WTC11 (cell line): ENCODE data around the gene MSI2. TPM values are rescaled to one million over a fixed set of nuclear protein-coding genes. Genes with fewer than 3 reads are reported as not detected.
A peak's percentile ranks its signal among the peaks of the same experiment; 100 is the strongest.

ENCODE experiments used
- ATAC-seq: fragments of 200-7000 bp; cut with Tn5 transposase; 2 replicates; pipeline ENCODE4 v1.10.0; 2021; ENCODE audit warnings: mild to moderate bottlenecking, moderate library complexity
- CTCF ChIA-PET: fragments of 300-600 bp; sonication (Branson Sonifier 250); formaldehyde crosslinking; loops from one replicate; lab custom pipeline; 2021; ENCODE audit warnings: antibody characterized with exemption; lab: Charles Lee
- POLR2A ChIA-PET: fragments of 350-600 bp; sonication (Branson Sonifier 250); formaldehyde crosslinking; loops from one replicate; lab custom pipeline; 2021; ENCODE audit warnings: antibody characterized with exemption; lab: Charles Lee
- DNase-seq: peaks from one replicate; pipeline ENCODE4 v3.0.0; 2021; ENCODE audit warnings: low spot score
- H3K27ac Mint-ChIP-seq: 2 replicates; pipeline ENCODE4 v1.8.0; 2021; ENCODE audit warnings: mixed read lengths
- H3K27me3 Mint-ChIP-seq: 2 replicates; pipeline ENCODE4 v1.8.0; 2021; ENCODE audit warnings: low read depth, mild to moderate bottlenecking, moderate library complexity, mixed read lengths
- H3K36me3 Mint-ChIP-seq: 2 replicates; pipeline ENCODE4 v1.8.0; 2021; ENCODE audit warnings: mixed read lengths
- H3K4me1 Mint-ChIP-seq: 2 replicates; pipeline ENCODE4 v1.8.0; 2022; ENCODE audit warnings: mixed read lengths
- H3K4me3 Mint-ChIP-seq: 2 replicates; pipeline ENCODE4 v1.8.0; 2021; ENCODE audit warnings: mild to moderate bottlenecking, moderate library complexity, mixed read lengths
- H3K9me3 Mint-ChIP-seq: 2 replicates; pipeline ENCODE4 v1.8.0; 2021; ENCODE audit warnings: mixed read lengths
- ARID4B ChIP-seq: sonication (generic); formaldehyde crosslinking; IDR thresholded peaks from 2 replicates; pipeline ENCODE4 v1.8.0; 2023; ENCODE audit warnings: missing genetic modification reagents, mild to moderate bottlenecking, borderline replicate concordance
- ATF1 ChIP-seq: sonication (generic); formaldehyde crosslinking; IDR thresholded peaks from 2 replicates; pipeline ENCODE4 v1.8.1; 2023; ENCODE audit warnings: mild to moderate bottlenecking, moderate library complexity, missing genetic modification reagents
- CBFB ChIP-seq: sonication (generic); formaldehyde crosslinking; IDR thresholded peaks from 2 replicates; pipeline ENCODE4 v1.8.1; 2022; ENCODE audit warnings: mild to moderate bottlenecking, low read depth, missing genetic modification reagents
- E2F4 ChIP-seq: sonication (generic); formaldehyde crosslinking; IDR thresholded peaks from 2 replicates; pipeline ENCODE4 v1.8.1; 2022; ENCODE audit warnings: low read depth, mild to moderate bottlenecking, moderate library complexity, missing genetic modification reagents, borderline replicate concordance
- ESRRA ChIP-seq: sonication (generic); formaldehyde crosslinking; IDR thresholded peaks from 2 replicates; pipeline ENCODE4 v1.8.1; 2022; ENCODE audit warnings: mild to moderate bottlenecking, missing genetic modification reagents, borderline replicate concordance
- FOXJ3 ChIP-seq: sonication (generic); formaldehyde crosslinking; IDR thresholded peaks from 2 replicates; pipeline ENCODE4 v1.9.0; 2021; ENCODE audit warnings: missing genetic modification reagents, mild to moderate bottlenecking, borderline replicate concordance
- JAZF1 ChIP-seq: fragments of 250-450 bp; sonication (Bioruptor Pico); IDR thresholded peaks from 2 replicates; pipeline ENCODE4 v1.9.0; 2021; ENCODE audit warnings: moderate library complexity, mild to moderate bottlenecking, inconsistent platforms
- MAX ChIP-seq: sonication (generic); formaldehyde crosslinking; IDR thresholded peaks from 2 replicates; pipeline ENCODE4 v1.8.0; 2022; ENCODE audit warnings: mild to moderate bottlenecking, missing genetic modification reagents
- NFYB ChIP-seq: sonication (generic); formaldehyde crosslinking; conservative IDR thresholded peaks from 2 replicates; pipeline ENCODE4 v1.8.0; 2022; ENCODE audit warnings: low read depth, missing genetic modification reagents
- NR2C2 ChIP-seq: sonication (generic); formaldehyde crosslinking; IDR thresholded peaks from 2 replicates; pipeline ENCODE4 v1.8.0; 2022; ENCODE audit warnings: mild to moderate bottlenecking, missing genetic modification reagents
- PRRX2 ChIP-seq: fragments of 250-450 bp; sonication (Bioruptor Pico); IDR thresholded peaks from 2 replicates; pipeline ENCODE4 v1.8.0; 2021; ENCODE audit warnings: mild to moderate bottlenecking
- SMAD4 ChIP-seq: sonication (generic); formaldehyde crosslinking; IDR thresholded peaks from 2 replicates; pipeline ENCODE4 v1.8.0; 2022; ENCODE audit warnings: mild to moderate bottlenecking, missing genetic modification reagents
- STAT6 ChIP-seq: sonication (generic); formaldehyde crosslinking; conservative IDR thresholded peaks from 2 replicates; pipeline ENCODE4 v1.8.1; 2023; ENCODE audit warnings: mild to moderate bottlenecking, low read depth, missing genetic modification reagents, moderate library complexity
- TEAD1 ChIP-seq: sonication (generic); formaldehyde crosslinking; IDR thresholded peaks from 2 replicates; pipeline ENCODE4 v1.8.0; 2022; ENCODE audit warnings: mild to moderate bottlenecking, missing genetic modification reagents
- TP53 ChIP-seq: sonication (generic); formaldehyde crosslinking; IDR thresholded peaks from 2 replicates; pipeline ENCODE4 v1.8.1; 2023; ENCODE audit warnings: mild to moderate bottlenecking, missing genetic modification reagents
- ZNF423 ChIP-seq: fragments of 250-450 bp; sonication (Bioruptor Pico); IDR thresholded peaks from 2 replicates; pipeline ENCODE4 v2.1.2; 2022; ENCODE audit warnings: mild to moderate bottlenecking, moderate library complexity
- ZSCAN18 ChIP-seq: fragments of 250-450 bp; sonication (Bioruptor Pico); IDR thresholded peaks from 2 replicates; pipeline ENCODE4 v2.1.2; 2022; ENCODE audit warnings: mild to moderate bottlenecking, moderate library complexity
- total RNA-seq: library from RNA; stranded (reverse); gene quantifications from 3 replicates; pipeline ENCODE4 v1.2.3, GENCODE V29; 2021
- TF ChIP-seq, protein P1 (sequence below): fragments of 250-450 bp; sonication (Bioruptor Pico); IDR thresholded peaks from 2 replicates; pipeline ENCODE4 v1.9.0; 2021; ENCODE audit warnings: mild to moderate bottlenecking
- TF ChIP-seq, protein P2 (sequence below): fragments of 250-450 bp; sonication (Bioruptor Pico); IDR thresholded peaks from 2 replicates; pipeline ENCODE4 v1.9.0; 2021; ENCODE audit warnings: moderate library complexity, mild to moderate bottlenecking, inconsistent platforms, borderline replicate concordance
- TF ChIP-seq, protein P3 (sequence below): sonication (generic); formaldehyde crosslinking; conservative IDR thresholded peaks from 2 replicates; pipeline ENCODE4 v1.8.1; 2022; ENCODE audit warnings: mild to moderate bottlenecking, missing genetic modification reagents

Gene MSI2
- total RNA-seq, 1 experiment from 2014 or later, result 82.1 TPM

DNA sequence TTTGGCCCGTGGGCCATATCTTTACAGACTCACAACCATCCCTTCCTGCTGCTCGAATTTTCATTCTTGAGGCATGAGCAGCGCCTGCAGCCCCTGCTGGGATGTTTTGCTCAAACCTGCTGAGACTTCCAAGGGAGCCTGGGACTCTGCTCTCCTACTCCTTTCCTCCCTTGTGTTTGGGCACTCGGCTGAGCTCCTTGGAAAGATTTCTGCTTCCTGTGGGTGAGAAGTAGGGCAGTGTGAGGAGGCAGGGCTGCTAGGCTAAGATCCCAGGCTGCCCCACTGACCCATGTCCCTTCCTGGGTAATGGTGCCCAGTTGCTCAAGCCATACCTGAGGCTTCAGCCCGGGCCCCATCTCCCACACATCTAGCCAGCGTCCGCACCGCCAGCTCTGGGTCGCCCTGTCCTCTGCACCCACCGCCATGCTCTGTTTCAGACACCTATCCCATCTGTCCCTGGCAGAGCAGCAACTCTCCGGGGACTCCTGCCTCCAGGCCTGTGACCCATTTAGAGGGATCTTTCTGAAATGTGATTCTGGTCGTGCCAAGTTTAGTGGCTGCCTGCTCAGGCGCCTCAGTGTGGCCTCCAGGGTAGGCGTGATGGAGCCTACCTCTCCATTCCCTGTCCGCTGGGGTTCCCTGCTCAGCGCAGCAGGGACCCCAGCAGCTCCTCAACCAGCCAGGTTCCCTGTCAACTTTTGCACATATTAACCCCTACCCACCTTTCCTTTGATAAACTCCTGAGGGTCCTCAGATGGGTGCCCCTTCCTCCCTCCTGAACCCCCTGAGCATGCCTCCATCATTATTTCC lies 298.7 kb downstream of the MSI2 start:
- ChIA-PET POLR2A (no interaction called here), CTCF (interaction anchor here (1.0 to 2.8 kb wide), 6 partner anchors 43 to 278 kb away, joined by 3 to 14 read pairs (median 6); no protein-coding TSS in a partner anchor)
- Mint-ChIP-seq H3K27me3 (no peaks in the 10 kb centered on the region), H3K9me3 (no peaks in the 10 kb centered on the region), H3K36me3 (no peaks in the 10 kb centered on the region), H3K4me1 (peaks cover 72% of the 10 kb centered on the region), H3K27ac (no peak overlapping the region; the same call in 1 of the 2 replicates), H3K4me3 (no peak overlapping the region)
- no peak for DNase-seq
- ATAC-seq, result no peak
- TF ChIP-seq ATF1 (no peak), ZNF423 (peak; percentile 78), ARID4B (no peak), ESRRA (no peak)

DNA sequence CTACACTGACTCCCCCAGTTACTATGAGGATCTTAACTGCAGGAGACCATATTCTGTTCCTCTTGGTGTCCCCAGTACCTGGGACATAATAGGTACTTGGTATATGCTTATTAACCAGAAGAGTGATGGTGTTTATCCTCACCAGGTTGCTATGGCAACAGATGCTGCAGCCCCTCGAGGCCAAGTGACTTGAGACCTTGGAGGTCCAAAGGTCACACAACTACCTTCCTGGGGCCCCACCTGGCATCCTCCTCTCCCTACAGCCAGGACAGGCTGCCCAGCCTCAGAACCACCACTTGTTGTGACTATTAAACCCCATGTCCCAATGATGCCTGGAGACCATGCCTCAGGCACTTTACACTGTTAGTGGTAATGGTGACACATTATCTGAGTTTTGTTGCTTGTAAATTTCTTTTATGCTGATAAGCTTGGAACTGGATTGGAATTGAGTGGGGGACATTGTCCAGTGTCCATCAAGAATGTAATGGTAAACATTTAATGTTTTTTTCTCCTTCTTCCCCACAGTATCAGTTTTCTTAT lies 299.4 kb downstream of the MSI2 start:
- Mint-ChIP-seq H3K27ac (no peak overlapping the region), H3K4me1 (peaks cover 66% of the 10 kb centered on the region)
- CTCF ChIA-PET, result interaction anchor here (2.8 kb wide), 1 partner anchor 116 kb away, joined by 14 read pairs; no protein-coding TSS in a partner anchor

More for the DNA sequence above, 299.4 kb downstream of the MSI2 start:
- Mint-ChIP-seq H3K27me3 (no peaks in the 10 kb centered on the region), H3K36me3 (no peaks in the 10 kb centered on the region), H3K9me3 (no peaks in the 10 kb centered on the region), H3K4me3 (no peak overlapping the region)
- no peak for DNase-seq
- TF ChIP-seq FOXJ3 (CRISPR knock-in tag) (no peak), SMAD4 (no peak), NR2C2 (no peak), ZSCAN18 (CRISPR knock-in tag) (no peak), CBFB (CRISPR knock-in tag) (no peak), NFYB (CRISPR knock-in tag) (no peak), STAT6 (CRISPR knock-in tag) (no peak), PRRX2 (no peak), ATF1 (no peak), E2F4 (CRISPR knock-in tag) (no peak), ZNF423 (no peak), JAZF1 (CRISPR knock-in tag) (no peak), TP53 (CRISPR knock-in tag) (no peak), TEAD1 (no peak), MAX (no peak)
- TF ChIP-seq, protein P1, sequence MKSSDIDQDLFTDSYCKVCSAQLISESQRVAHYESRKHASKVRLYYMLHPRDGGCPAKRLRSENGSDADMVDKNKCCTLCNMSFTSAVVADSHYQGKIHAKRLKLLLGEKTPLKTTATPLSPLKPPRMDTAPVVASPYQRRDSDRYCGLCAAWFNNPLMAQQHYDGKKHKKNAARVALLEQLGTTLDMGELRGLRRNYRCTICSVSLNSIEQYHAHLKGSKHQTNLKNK (CRISPR knock-in tag), result no peak
- TF ChIP-seq, protein P2, sequence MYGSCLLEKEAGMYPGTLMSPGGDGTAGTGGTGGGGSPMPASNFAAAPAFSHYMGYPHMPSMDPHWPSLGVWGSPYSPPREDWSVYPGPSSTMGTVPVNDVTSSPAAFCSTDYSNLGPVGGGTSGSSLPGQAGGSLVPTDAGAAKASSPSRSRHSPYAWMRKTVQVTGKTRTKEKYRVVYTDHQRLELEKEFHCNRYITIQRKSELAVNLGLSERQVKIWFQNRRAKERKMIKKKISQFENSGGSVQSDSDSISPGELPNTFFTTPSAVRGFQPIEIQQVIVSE (CRISPR knock-in tag), result no peak
- TF ChIP-seq, protein P3, sequence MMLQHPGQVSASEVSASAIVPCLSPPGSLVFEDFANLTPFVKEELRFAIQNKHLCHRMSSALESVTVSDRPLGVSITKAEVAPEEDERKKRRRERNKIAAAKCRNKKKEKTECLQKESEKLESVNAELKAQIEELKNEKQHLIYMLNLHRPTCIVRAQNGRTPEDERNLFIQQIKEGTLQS, result no peak
- POLR2A ChIA-PET, result no interaction called here
- no peak for ATAC-seq
